Endothelial cell of umbilical vein (primary cell): ENCODE results near the gene OPTN. TPM values are rescaled to one million over a fixed set of nuclear protein-coding genes. Genes with fewer than 3 reads are reported as not detected.

ENCODE experiments used
- BruUV-seq: library from RNA; stranded (reverse); fragments of 400-500 nt; replicated peaks from 2 replicates; lab custom pipeline; 2021; lab: Mats Ljungman, UMichigan
- CTCF ChIA-PET: fragments of 300-600, 350-600 bp; sonication (Branson Sonifier 250); formaldehyde crosslinking; loops from one replicate; lab custom pipeline; 2021; ENCODE audit warnings: antibody characterized with exemption, inconsistent platforms; lab: Charles Lee
- POLR2A ChIA-PET: fragments of 300-600, 350-600 bp; sonication (Branson Sonifier 250); formaldehyde crosslinking; loops from one replicate; lab custom pipeline; 2021; ENCODE audit warnings: antibody characterized with exemption, inconsistent platforms; lab: Charles Lee
- DNase-seq: peaks from one replicate; pipeline ENCODE4 v3.0.0-alpha.2; 2011; ENCODE audit warnings: low read depth, low spot score
- FAIRE-seq: peaks from 2 replicates; lab custom pipeline; 2011; peaks lifted over from hg19 to GRCh38; lab: Jason Lieb, UNC
- H2AFZ ChIP-seq: 2 replicates; pipeline ENCODE4 v1.6.0; 2012; ENCODE audit warnings: low read depth, low read length, control low read depth, inconsistent platforms
- H3K27ac ChIP-seq: 2 replicates; pipeline ENCODE4 v1.5.1; 2011; ENCODE audit warnings: low read depth, mild to moderate bottlenecking, control low read depth, low read length, moderate library complexity; ENCODE audit not compliant: insufficient read depth
- H3K27me3 ChIP-seq, 2 experiments: 2 replicates each; pipeline versions ENCODE4 v1.6.0 to v1.6.1; 2011; ENCODE audit warnings: low read length in 2 of 2, mixed read lengths in 1 of 2; ENCODE audit not compliant: control insufficient read depth in 2 of 2, insufficient read depth in 2 of 2
- H3K36me3 ChIP-seq, 2 experiments: 2 replicates in 1 of 2; 3 replicates in 1 of 2; pipeline ENCODE4 v1.5.1; 2011; ENCODE audit warnings: low read length in 2 of 2, mild to moderate bottlenecking in 1 of 2, moderate library complexity in 1 of 2; ENCODE audit not compliant: control insufficient read depth in 2 of 2, insufficient read depth in 2 of 2; ENCODE audit errors: extremely low read depth in 1 of 2
- H3K4me1 ChIP-seq: 3 replicates; pipeline ENCODE4 v1.5.1; 2011; ENCODE audit warnings: mild to moderate bottlenecking, low read length; ENCODE audit not compliant: control insufficient read depth, insufficient read depth; ENCODE audit errors: extremely low read depth
- H3K4me2 ChIP-seq: 2 replicates; pipeline ENCODE4 v1.6.1; 2011; ENCODE audit warnings: low read length, control low read depth, mixed read lengths; ENCODE audit not compliant: insufficient read depth
- H3K4me3 ChIP-seq, 3 experiments: fragments of 200-600 bp in 1 of 3; sonication (generic), shearing (Covaris generic) in 1 of 3; replicated peaks in 1 of 3; 2 replicates each; pipeline ENCODE4 v1.5.1; 2011 to 2016; ENCODE audit warnings: control low read depth in 3 of 3, low read length in 3 of 3, mild to moderate bottlenecking in 2 of 3, inconsistent platforms in 1 of 3, low read depth in 1 of 3, moderate library complexity in 1 of 3; ENCODE audit not compliant: insufficient read depth in 1 of 3
- H3K79me2 ChIP-seq: 2 replicates; pipeline ENCODE4 v1.6.0; 2012; ENCODE audit warnings: low read length, inconsistent platforms; ENCODE audit not compliant: control insufficient read depth, insufficient read depth
- H3K9ac ChIP-seq: replicated peaks from 2 replicates; pipeline ENCODE3; 2011; ENCODE audit warnings: low read length, control low read depth; ENCODE audit not compliant: insufficient read depth; ENCODE audit errors: extremely low read depth
- H3K9me1 ChIP-seq: replicated peaks from 3 replicates; pipeline ENCODE4 v1.6.0; 2011; ENCODE audit warnings: mild to moderate bottlenecking, low read length; ENCODE audit not compliant: control insufficient read depth, insufficient read depth; ENCODE audit errors: extremely low read depth
- H3K9me3 ChIP-seq: replicated peaks from 2 replicates; pipeline ENCODE4 v1.5.1; 2012; ENCODE audit warnings: low read length, inconsistent platforms; ENCODE audit not compliant: control insufficient read depth, insufficient read depth
- H4K20me1 ChIP-seq: replicated peaks from 2 replicates; pipeline ENCODE3; 2011; ENCODE audit warnings: mild to moderate bottlenecking, low read length; ENCODE audit not compliant: control insufficient read depth, insufficient read depth; ENCODE audit errors: extremely low read depth
- EZH2 ChIP-seq: IDR thresholded peaks from 2 replicates; pipeline ENCODE4 v1.6.1; 2012; ENCODE audit warnings: borderline replicate concordance, low read depth, mild to moderate bottlenecking, moderate library complexity, low read length, inconsistent platforms; ENCODE audit not compliant: severe bottlenecking
- FOS ChIP-seq: IDR thresholded peaks from 2 replicates; pipeline ENCODE4 v1.6.1; 2011; ENCODE audit warnings: mild to moderate bottlenecking, low read length, moderate library complexity, borderline replicate concordance; ENCODE audit not compliant: insufficient read depth
- MYC ChIP-seq: IDR thresholded peaks from one replicate; pipeline ENCODE4 v1.6.1; 2011; ENCODE audit warnings: mild to moderate bottlenecking, low read depth, low read length
- POLR2A ChIP-seq: IDR thresholded peaks from 2 replicates; pipeline ENCODE4 v1.6.1; 2012; ENCODE audit warnings: low read depth, mild to moderate bottlenecking, control low read depth, low read length
- POLR2AphosphoS5 ChIP-seq: IDR thresholded peaks from 2 replicates; pipeline ENCODE4 v1.6.1; 2012; ENCODE audit warnings: low read depth, mild to moderate bottlenecking, control low read depth, low read length, moderate library complexity; ENCODE audit not compliant: insufficient read depth
- dilution Hi-C: fragments of 300-500 bp; cut with MboI; formaldehyde crosslinking; loops from one replicate; pipeline ENCODE4 v1.15.0; 2019; ENCODE audit warnings: low sequenced_read_pairs; ENCODE audit not compliant: extremely low pct_ligation_motif_present
- intact Hi-C: fragments of 100-400 bp; cut with micrococcal nuclease; formaldehyde crosslinking; loops from one replicate; pipeline ENCODE4 v1.10.0; 2022
- polyA plus RNA-seq, 4 experiments: library from polyadenylated mRNA; depleted of rRNA in 3 of 4; stranded (reverse) in 3 of 4; unstranded in 1 of 4; fragments of >200 nt; gene quantifications; 2 replicates each; pipeline versions ENCODE4 v1.2.1 to v1.2.3, GENCODE V29; 2011 to 2012; ENCODE audit warnings: missing spikeins in 1 of 4
- total RNA-seq: library from RNA; stranded (reverse); gene quantifications from 2 replicates; pipeline ENCODE4 v1.2.3, GENCODE V29; 2021
- TF ChIP-seq, protein P1 (sequence below): IDR thresholded peaks from 2 replicates; pipeline ENCODE4 v1.6.1; 2011; ENCODE audit not compliant: insufficient read depth, insufficient read length
- TF ChIP-seq, protein P2 (sequence below), 2 donors: IDR thresholded peaks; 1 replicate in 1 of 2; 2 replicates in 1 of 2; pipeline ENCODE4 v1.5.1; 2011; ENCODE audit warnings: low read length in 2 of 2, mild to moderate bottlenecking in 2 of 2, moderate library complexity in 2 of 2, control low read depth in 1 of 2, inconsistent platforms in 1 of 2, low read depth in 1 of 2; ENCODE audit not compliant: insufficient read depth in 1 of 2; ENCODE audit errors: extremely low read depth in 1 of 2

The OPTN gene
- total and polyA plus RNA-seq, 2 donors (not counting 3 experiments of a cell fraction or from before 2014, with no cell fraction given) = 22.7 to 94.2 TPM

DNA sequence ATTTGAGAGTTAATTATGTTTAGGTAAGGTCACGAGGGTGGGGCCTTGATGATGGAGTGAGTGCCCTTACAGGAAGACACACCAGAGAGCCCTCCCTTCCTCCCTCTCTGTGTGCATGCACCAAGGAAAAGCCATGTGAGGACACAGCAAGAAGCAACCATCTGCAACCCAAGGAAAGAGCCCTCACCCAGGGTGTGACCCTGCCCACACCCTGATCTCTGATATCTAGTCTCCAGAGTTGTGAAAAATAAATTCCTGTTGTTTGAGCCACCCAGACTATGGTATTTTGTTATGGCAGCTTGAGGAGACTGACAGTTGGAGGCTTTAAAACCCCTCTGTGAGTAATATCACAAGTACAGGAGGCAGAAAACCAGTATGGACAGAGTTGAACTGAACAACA is 46.4 kb downstream of the OPTN start:
- dilution Hi-C loops (no loop called here), intact Hi-C loops (no loop called here)
- no peaks in the 10 kb centered on the region for H3K9me1 ChIP-seq
- H3K27me3 ChIP-seq = no peaks in the 10 kb centered on the region
- no peak overlapping the region for H3K9ac ChIP-seq
- BruUV-seq = no TSS peak
- no peak overlapping the region for H2AFZ ChIP-seq
- TF ChIP-seq MYC (no peak), EZH2 (no peak), FOS (no peak), POLR2A (no peak), POLR2AphosphoS5 (no peak)
- TF ChIP-seq, protein P1, sequence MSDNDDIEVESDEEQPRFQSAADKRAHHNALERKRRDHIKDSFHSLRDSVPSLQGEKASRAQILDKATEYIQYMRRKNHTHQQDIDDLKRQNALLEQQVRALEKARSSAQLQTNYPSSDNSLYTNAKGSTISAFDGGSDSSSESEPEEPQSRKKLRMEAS = no peak
- TF ChIP-seq, protein P2, sequence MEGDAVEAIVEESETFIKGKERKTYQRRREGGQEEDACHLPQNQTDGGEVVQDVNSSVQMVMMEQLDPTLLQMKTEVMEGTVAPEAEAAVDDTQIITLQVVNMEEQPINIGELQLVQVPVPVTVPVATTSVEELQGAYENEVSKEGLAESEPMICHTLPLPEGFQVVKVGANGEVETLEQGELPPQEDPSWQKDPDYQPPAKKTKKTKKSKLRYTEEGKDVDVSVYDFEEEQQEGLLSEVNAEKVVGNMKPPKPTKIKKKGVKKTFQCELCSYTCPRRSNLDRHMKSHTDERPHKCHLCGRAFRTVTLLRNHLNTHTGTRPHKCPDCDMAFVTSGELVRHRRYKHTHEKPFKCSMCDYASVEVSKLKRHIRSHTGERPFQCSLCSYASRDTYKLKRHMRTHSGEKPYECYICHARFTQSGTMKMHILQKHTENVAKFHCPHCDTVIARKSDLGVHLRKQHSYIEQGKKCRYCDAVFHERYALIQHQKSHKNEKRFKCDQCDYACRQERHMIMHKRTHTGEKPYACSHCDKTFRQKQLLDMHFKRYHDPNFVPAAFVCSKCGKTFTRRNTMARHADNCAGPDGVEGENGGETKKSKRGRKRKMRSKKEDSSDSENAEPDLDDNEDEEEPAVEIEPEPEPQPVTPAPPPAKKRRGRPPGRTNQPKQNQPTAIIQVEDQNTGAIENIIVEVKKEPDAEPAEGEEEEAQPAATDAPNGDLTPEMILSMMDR (IDR thresholded peaks at IDR 0.05; ENCODE audit: extremely low read depth in 1 of 2, insufficient read depth in 1 of 2, low read depth in 1 of 2, low read length in 2 of 2) = no peak
- no peak for DNase-seq
- CTCF ChIA-PET = no interaction called here
- peaks cover 0 to 6% of the 10 kb centered on the region in 2 experiments for H3K36me3 ChIP-seq
- POLR2A ChIA-PET = no interaction called here
- no peak overlapping the region for H3K4me2 ChIP-seq
- H3K4me1 ChIP-seq = no peaks in the 10 kb centered on the region
- no peaks in the 10 kb centered on the region for H3K79me2 ChIP-seq
- no peaks in the 10 kb centered on the region for H3K9me3 ChIP-seq
- FAIRE-seq = no peak
- no peaks in the 10 kb centered on the region for H4K20me1 ChIP-seq
- no peak overlapping the region for H3K4me3 ChIP-seq
- no peak overlapping the region for H3K27ac ChIP-seq
